Spinal cord (tissue), 10 donors: Measurements from ENCODE around the gene TBXAS1. TPM values are rescaled to one million over a fixed set of nuclear protein-coding genes. Genes with fewer than 3 reads are reported as not detected.

Experiments
- DNase-seq, 6 donors: peaks; one replicate each; pipeline versions ENCODE4 v3.0.0 to v3.0.0-alpha.2; 2013 to 2015; ENCODE audit warnings: low spot score in 6 of 6, low read depth in 4 of 6
- H3K27ac ChIP-seq: one replicate; pipeline ENCODE4 v1.5.1; 2013; ENCODE audit warnings: low read depth, low read length, control low read depth
- H3K27me3 ChIP-seq: one replicate; pipeline ENCODE4 v1.6.1; 2013; ENCODE audit warnings: low read length; ENCODE audit not compliant: control insufficient read depth, insufficient read depth
- H3K36me3 ChIP-seq: one replicate; pipeline ENCODE4 v1.6.1; 2013; ENCODE audit warnings: low read length; ENCODE audit not compliant: control insufficient read depth, insufficient read depth
- H3K4me1 ChIP-seq: one replicate; pipeline ENCODE4 v1.6.1; 2013; ENCODE audit warnings: low read length; ENCODE audit not compliant: control insufficient read depth, insufficient read depth
- H3K4me3 ChIP-seq: one replicate; pipeline ENCODE4 v1.5.1; 2013; ENCODE audit warnings: low read depth, low read length, control low read depth
- H3K9me3 ChIP-seq: one replicate; pipeline ENCODE4 v1.6.1; 2013; ENCODE audit warnings: low read length; ENCODE audit not compliant: control insufficient read depth, insufficient read depth
- WGBS: methylation state at CpG from one replicate; pipeline ENCODE4 v1.1.5; 2013; ENCODE audit warnings: missing lambda C conversion rate; ENCODE audit not compliant: insufficient coverage; 5-methylcytosine and 5-hydroxymethylcytosine counted together
- polyA plus RNA-seq, 2 donors: library from polyadenylated mRNA; unstranded; fragments of 120-200 nt; gene quantifications; one replicate each; pipeline ENCODE4 v1.2.1, GENCODE V29; 2013; ENCODE audit not compliant: insufficient read length in 2 of 2
- total RNA-seq, 2 donors: library from RNA; depleted of rRNA in 1 of 2; stranded (reverse); fragments of 120-200 nt in 1 of 2; fragments of >200 nt in 1 of 2; gene quantifications; one replicate each; pipeline versions ENCODE4 v1.2.3 to v1.2.4, GENCODE V29; 2013 to 2014
- donor health status: healthy.

The TBXAS1 gene
- total and polyA plus RNA-seq, 4 donors, result 8.1 to 11.9 (median 10.3) TPM

GRCh38 chr7:139876622-139877283, 47.7 kb downstream of the TBXAS1 start:
- Histone ChIP-seq H3K4me1 (no peaks in the 10 kb centered on the region), H3K36me3 (no peaks in the 10 kb centered on the region), H3K27me3 (no peaks in the 10 kb centered on the region), H3K9me3 (no peaks in the 10 kb centered on the region), H3K4me3 (no peak overlapping the region), H3K27ac (no peak overlapping the region)
- no peak for DNase-seq
- WGBS, result 87% methylated on average over 7 of the region's 8 CpGs

- no peak overlapping the region for H3K4me3 ChIP-seq
- H3K4me1 ChIP-seq, result no peaks in the 10 kb centered on the region
- no peaks in the 10 kb centered on the region for H3K9me3 ChIP-seq
- H3K27me3 ChIP-seq, result no peaks in the 10 kb centered on the region
- 85% methylated on average over 3 of the region's 3 CpGs for WGBS
- no peak for DNase-seq
- no peak overlapping the region for H3K27ac ChIP-seq
- H3K36me3 ChIP-seq, result no peaks in the 10 kb centered on the region
These were observed 54.8 kb downstream of the TBXAS1 start for GRCh38 chr7:139883814-139884213.

DNA sequence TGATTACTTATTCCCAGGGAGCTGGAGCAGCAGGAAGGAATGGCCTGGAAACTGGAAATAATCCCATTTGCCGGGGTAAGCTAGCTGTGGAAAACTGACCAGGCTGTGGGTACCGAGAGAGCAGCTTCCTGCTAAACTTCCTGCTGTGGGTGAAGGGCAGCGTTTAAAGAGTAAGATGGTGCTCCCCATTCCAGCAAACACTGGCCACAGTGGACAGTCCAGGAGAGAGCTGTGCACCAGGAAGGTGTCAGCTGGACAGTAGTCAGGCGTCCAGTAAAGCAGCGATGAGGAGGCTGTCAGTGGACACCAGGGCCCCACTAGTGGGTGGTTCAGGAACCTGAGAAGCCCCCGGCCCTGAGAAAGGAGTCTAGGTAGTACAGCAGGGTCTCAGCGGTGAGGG, 55.4 kb downstream of the TBXAS1 start:
- no peak for DNase-seq
- H3K27ac ChIP-seq, result no peak overlapping the region

DNA sequence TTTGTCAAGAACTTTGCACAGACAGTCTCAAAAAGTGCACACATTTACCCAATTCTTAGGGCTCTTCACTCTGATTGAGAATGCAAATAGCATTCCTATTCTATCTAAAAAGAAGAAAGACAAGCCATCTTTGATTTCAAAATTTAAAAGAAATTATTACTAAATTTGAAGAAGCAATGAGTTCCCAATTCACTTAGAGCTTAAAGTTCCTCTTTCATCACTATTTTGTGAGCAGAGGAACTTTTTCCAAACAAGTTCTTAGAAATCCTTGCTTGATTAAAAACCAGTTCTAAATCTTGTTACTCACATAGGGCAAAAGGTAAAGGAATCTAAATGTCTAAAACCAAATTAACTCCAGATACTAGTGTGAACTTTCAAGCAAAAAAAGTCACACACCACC, 56.4 kb downstream of the TBXAS1 start:
- H3K9me3 ChIP-seq, result no peaks in the 10 kb centered on the region
- H3K4me1 ChIP-seq, result no peaks in the 10 kb centered on the region
- no peak for DNase-seq
- H3K36me3 ChIP-seq, result no peaks in the 10 kb centered on the region
- no peaks in the 10 kb centered on the region for H3K27me3 ChIP-seq
- no peak overlapping the region for H3K4me3 ChIP-seq
- no peak overlapping the region for H3K27ac ChIP-seq

More for the DNA sequence above, 55.4 kb downstream of the TBXAS1 start:
- 84% methylated on average over 7 of the region's 7 CpGs for WGBS
- Histone ChIP-seq H3K4me3 (no peak overlapping the region), H3K9me3 (no peaks in the 10 kb centered on the region), H3K27me3 (no peaks in the 10 kb centered on the region), H3K4me1 (no peaks in the 10 kb centered on the region), H3K36me3 (no peaks in the 10 kb centered on the region)

DNA sequence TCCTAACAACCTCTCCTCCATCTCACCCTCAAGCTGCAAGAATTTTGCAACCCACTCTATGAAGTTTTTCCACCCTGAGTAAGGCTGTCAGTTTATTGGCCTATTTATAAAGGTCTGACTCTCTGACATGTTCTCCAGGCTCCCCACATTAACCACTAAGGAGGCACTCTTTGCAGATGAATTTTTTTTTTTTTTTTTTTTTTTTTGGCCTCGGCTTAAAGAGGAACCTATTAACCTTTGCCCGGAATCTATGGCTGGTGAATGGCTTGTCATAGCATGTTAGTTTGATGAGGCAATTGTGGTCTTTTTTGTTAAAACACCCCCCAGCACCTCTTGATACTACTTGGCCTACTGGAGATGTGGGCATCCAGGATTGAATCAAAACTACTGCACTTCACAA, 57.1 kb downstream of the TBXAS1 start:
- Histone ChIP-seq H3K9me3 (no peaks in the 10 kb centered on the region), H3K4me1 (no peaks in the 10 kb centered on the region), H3K27ac (no peak overlapping the region), H3K27me3 (no peaks in the 10 kb centered on the region), H3K36me3 (no peaks in the 10 kb centered on the region), H3K4me3 (no peak overlapping the region)
- WGBS, result no CpG with 5 or more reads among the region's 2 CpGs
- no peak for DNase-seq

- no peak for DNase-seq
- no peaks in the 10 kb centered on the region for H3K4me1 ChIP-seq
- no peaks in the 10 kb centered on the region for H3K27me3 ChIP-seq
- no peak overlapping the region for H3K4me3 ChIP-seq
- no CpG with 5 or more reads among the region's 2 CpGs for WGBS
- no peak overlapping the region for H3K27ac ChIP-seq
- H3K36me3 ChIP-seq, result no peaks in the 10 kb centered on the region
- no peaks in the 10 kb centered on the region for H3K9me3 ChIP-seq
These were observed 57.8 kb downstream of the TBXAS1 start for GRCh38 chr7:139886899-139887298.

GRCh38 chr7:139887992-139888481, 59.0 kb downstream of the TBXAS1 start:
- H3K4me1 ChIP-seq, result no peaks in the 10 kb centered on the region
- WGBS, result 84% methylated on average over 5 of the region's 5 CpGs
- H3K9me3 ChIP-seq, result no peaks in the 10 kb centered on the region
- no peak overlapping the region for H3K4me3 ChIP-seq
- H3K36me3 ChIP-seq, result no peaks in the 10 kb centered on the region
- no peaks in the 10 kb centered on the region for H3K27me3 ChIP-seq
- no peak for DNase-seq
- no peak overlapping the region for H3K27ac ChIP-seq

DNA sequence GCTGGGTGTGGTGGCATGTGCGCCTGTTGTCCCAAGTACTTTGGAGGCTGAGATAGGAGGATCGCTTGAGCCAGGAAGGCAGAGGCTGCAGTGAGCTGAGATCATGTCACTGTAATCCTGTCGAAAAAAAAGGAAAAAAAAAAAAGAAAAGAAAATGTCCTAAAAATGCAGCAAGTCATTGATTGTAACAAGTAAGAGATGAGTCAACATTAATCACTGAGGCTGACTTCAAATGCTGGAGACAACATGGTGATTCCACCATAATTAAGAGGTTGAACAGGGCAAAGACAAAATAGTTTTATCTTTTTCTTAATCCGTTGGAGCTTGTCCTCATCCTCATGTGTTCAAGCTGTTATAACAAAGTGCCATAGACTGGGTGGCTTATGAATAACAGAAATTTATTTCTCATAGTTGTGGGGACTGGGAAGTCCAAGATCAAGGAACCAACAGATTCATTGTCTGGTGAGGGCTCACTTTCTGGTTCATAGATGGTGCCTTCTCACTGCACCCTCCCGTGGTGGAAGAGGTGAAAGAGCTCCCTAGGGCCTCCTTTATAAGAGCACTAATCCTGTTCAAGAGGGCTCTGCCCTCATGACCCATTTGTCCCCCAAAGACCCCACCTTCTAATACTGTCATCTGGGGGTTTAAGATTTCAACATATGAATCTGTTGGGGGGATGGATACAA, 60.3 kb downstream of the TBXAS1 start:
- Histone ChIP-seq H3K9me3 (no peaks in the 10 kb centered on the region), H3K27ac (no peak overlapping the region), H3K4me3 (no peak overlapping the region), H3K36me3 (no peaks in the 10 kb centered on the region), H3K4me1 (peaks cover 5% of the 10 kb centered on the region), H3K27me3 (no peaks in the 10 kb centered on the region)
- 93% methylated on average over 3 of the region's 5 CpGs for WGBS
- DNase-seq, result no peak

DNA sequence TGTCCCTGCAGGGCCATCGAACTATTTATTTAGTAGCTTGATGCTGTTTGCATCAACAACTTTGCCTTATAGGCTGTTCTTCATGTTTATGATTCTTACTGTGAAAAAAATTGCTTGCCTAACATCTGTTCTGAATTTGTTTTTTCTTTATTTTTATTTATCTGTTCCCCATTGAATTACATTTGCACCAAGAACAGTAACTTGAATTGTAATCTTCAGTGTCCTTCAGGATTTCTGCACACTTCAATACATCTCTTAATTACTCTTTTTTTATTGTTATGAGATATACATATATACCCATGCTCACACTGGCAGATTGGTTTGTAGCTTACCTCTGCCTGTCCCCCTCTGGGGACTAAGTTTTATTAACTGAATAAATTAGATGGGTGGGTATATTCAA, 64.4 kb downstream of the TBXAS1 start:
- WGBS, result no CpG with 5 or more reads among the region's 1 CpG
- peaks cover 5% of the 10 kb centered on the region for H3K4me1 ChIP-seq

DNA sequence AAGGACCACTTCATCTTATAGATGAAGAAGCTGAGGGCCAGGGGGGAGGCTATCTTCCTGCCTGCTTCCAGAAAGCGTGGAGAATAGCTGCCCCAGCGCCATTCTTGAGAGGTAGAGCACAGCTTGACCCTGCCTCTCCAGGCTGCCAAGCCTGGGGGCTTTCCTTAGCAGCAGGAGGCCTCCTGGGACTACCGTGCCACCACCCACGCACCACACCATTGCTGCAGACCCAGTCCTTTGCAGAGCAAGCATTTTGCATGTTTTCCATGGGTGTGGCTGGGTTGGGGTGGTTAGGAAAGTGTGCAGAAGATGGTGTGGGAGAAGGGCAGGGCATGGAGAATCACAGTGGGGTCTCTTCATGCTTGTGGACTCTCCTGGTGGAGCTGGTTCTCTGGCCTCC, 64.9 kb downstream of the TBXAS1 start:
- Histone ChIP-seq H3K27me3 (no peaks in the 10 kb centered on the region), H3K27ac (no peak overlapping the region), H3K4me3 (no peak overlapping the region), H3K36me3 (no peaks in the 10 kb centered on the region), H3K9me3 (no peaks in the 10 kb centered on the region), H3K4me1 (peaks cover 5% of the 10 kb centered on the region)
- 67% methylated on average over 3 of the region's 4 CpGs for WGBS
- DNase-seq, result no peak

More for the DNA sequence above, 64.4 kb downstream of the TBXAS1 start:
- H3K4me3 ChIP-seq, result no peak overlapping the region
- peak in 2 of 6 donors; percentile 29 to 90 for DNase-seq
- no peaks in the 10 kb centered on the region for H3K9me3 ChIP-seq
- H3K27me3 ChIP-seq, result no peaks in the 10 kb centered on the region
- no peak overlapping the region for H3K27ac ChIP-seq
- no peaks in the 10 kb centered on the region for H3K36me3 ChIP-seq
